ENCODE data around the gene FUOM. TPM values are rescaled to one million over a fixed set of nuclear protein-coding genes. Genes with fewer than 3 reads are reported as not detected.

The FUOM gene
- total and polyA plus RNA-seq, 2 of the 8 experiments (the other 6 are each of a cell fraction or from before 2014, with no cell fraction given) = 22.0 to 30.4 TPM

DNA sequence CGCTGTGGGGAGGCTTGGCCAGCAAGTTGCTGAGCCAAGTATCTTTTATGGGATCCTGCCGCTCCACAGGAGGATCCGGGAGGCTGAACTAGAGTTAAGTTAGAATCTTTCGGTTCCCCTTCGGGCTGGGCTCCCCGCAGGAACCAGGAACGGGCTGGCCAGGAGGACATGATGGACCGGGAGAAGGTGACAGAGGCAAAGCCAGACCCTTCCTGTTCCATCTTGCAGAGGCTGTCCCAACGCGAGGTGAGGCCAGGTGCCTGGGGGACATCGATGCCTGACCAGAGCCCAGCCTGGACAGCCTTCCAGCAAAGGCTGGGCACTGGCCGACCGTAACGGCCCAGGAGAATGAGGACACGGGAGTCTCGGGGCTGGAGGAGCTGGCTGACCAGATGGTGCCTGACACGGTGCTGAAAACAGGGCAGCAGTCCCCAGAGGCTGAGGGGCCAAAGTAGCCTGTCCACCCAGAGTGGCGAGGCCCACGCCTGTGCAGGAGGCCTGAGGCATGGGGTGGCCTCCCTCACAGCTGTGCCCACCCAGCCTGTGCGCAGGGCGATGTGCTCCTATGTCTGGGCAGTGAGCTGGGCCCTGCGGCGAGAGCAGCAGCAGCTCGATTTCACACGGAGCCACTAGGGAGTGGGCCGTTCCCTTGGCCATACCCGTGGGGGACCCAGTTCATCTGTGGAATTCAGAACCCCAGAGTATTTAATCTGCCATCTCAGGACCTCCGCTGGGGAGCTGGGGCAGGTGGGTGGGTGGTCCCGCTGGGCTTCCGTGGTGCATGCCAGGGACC lies 19.4 kb upstream of the FUOM start:
- H3K14ac ChIP-seq (ENCODE audit: insufficient read length) = no peak overlapping the region
- no peak overlapping the region for H2BK15ac ChIP-seq (ENCODE audit: low read length)
- H4K8ac ChIP-seq (ENCODE audit: extremely low read depth, insufficient read depth, low read length) = no peak overlapping the region
- peaks cover 8 to 48% (median 30%) of the 10 kb centered on the region in 4 experiments for H3K27me3 ChIP-seq (replicated peaks in 1 of 4; ENCODE audit: control insufficient read depth in 3 of 4, extremely low read depth in 1 of 4, insufficient read depth in 3 of 4, low read length in 3 of 4)
- H3K18ac ChIP-seq (ENCODE audit: extremely low read depth, low read length) = no peak overlapping the region
- no peak overlapping the region for H3K9ac ChIP-seq (replicated peaks in 1 of 4; ENCODE audit: extremely low read depth in 1 of 4, low read depth in 3 of 4, low read length in 3 of 4)
- H3K9me3 ChIP-seq (ENCODE audit: insufficient read depth in 2 of 2, low read depth in 1 of 2, low read length in 1 of 2) = no peaks in the 10 kb centered on the region
- no peak overlapping the region for H2BK120ac ChIP-seq (replicated peaks; ENCODE audit: low read depth, low read length)
- H2AFZ ChIP-seq (ENCODE audit: low read length) = no peak overlapping the region
- no peak for FAIRE-seq
- DNase-seq (ENCODE audit: low read depth in 1 of 2, low spot score in 2 of 2) = no peak
- POLR2A ChIA-PET (ENCODE audit: partially characterized antibody) = interaction anchor here (1.2 to 3.3 kb wide), 6 partner anchors 15 to 33 kb away, joined by 4 to 25 read pairs (median 9); partner anchors contain the start of genes FUOM, MTG1 and PRAP1
- peaks cover 0 to 3% (median under 1%) of the 10 kb centered on the region in 4 experiments; a peak in 5 of 7 replicates for H3K4me1 ChIP-seq (replicated peaks in 1 of 4; ENCODE audit: control insufficient read depth in 3 of 4, insufficient read depth in 4 of 4, low read length in 3 of 4)
- H3K56ac ChIP-seq (replicated peaks; ENCODE audit: insufficient read length, low read depth, low read length) = no peak overlapping the region
- H2BK5ac ChIP-seq (ENCODE audit: low read depth, low read length) = no peak overlapping the region; the same call in 1 of the 2 replicates
- peaks cover 16% of the 10 kb centered on the region; the same call in 1 of the 2 replicates for H3K23me2 ChIP-seq (ENCODE audit: low read depth, low read length)
- CTCF ChIA-PET (ENCODE audit: partially characterized antibody) = interaction anchor here (0.6 to 3.0 kb wide), 5 partner anchors 10 to 70 kb away, joined by 3 to 15 read pairs (median 3); no protein-coding TSS in a partner anchor
- H2BK20ac ChIP-seq (ENCODE audit: low read length) = no peak overlapping the region
- peaks cover 0 to 4% of the 10 kb centered on the region in 2 experiments for H4K20me1 ChIP-seq (replicated peaks in 1 of 2; ENCODE audit: control insufficient read depth in 1 of 2, insufficient read depth in 2 of 2, low read length in 2 of 2)
- no peaks in the 10 kb centered on the region; a peak in 1 of 8 replicates for H3K36me3 ChIP-seq (ENCODE audit: control insufficient read depth in 2 of 4, insufficient read depth in 4 of 4, low read length in 3 of 4)
- no peak overlapping the region for H4K5ac ChIP-seq (ENCODE audit: insufficient read length, low read depth, low read length)
- no peak overlapping the region for H3K23ac ChIP-seq (ENCODE audit: insufficient read length)
- no peak overlapping the region for H3K4me3 ChIP-seq (ENCODE audit: extremely low read depth in 1 of 4, insufficient read depth in 2 of 4, low read depth in 3 of 4, low read length in 4 of 4)
- no peak overlapping the region for H2AK5ac ChIP-seq (ENCODE audit: low read depth, low read length)
- no peaks in the 10 kb centered on the region; a peak in 2 of 4 replicates for H3K79me2 ChIP-seq (ENCODE audit: control insufficient read depth in 1 of 2, insufficient read depth in 2 of 2, low read length in 2 of 2)
- H3K4me2 ChIP-seq (ENCODE audit: insufficient read depth in 1 of 2, low read depth in 2 of 2, low read length in 2 of 2) = peak overlapping the region in 1 of 2 experiments; percentile 87; a peak in 1 of 4 replicates
- peaks cover under 1% of the 10 kb centered on the region; the same call in 1 of the 2 replicates for H3K79me1 ChIP-seq (ENCODE audit: low read depth, low read length)
- peak overlapping the region; percentile 42 for H4K91ac ChIP-seq (replicated peaks; ENCODE audit: insufficient read length, low read length)
- no peak overlapping the region for H2BK12ac ChIP-seq (ENCODE audit: low read depth, low read length)
- 87% methylated on average over 23 of the region's 30 CpGs; no CpG with 5 or more reads in 1 of the 2 experiments for WGBS, 2 experiments (ENCODE audit: extremely low coverage in 1 of 2, insufficient coverage in 1 of 2, insufficient read length in 1 of 2, insufficient replicate concordance in 2 of 2, low coverage in 1 of 2, low lambda C conversion rate in 2 of 2, missing lambda C conversion rate in 1 of 2)
- H3K27ac ChIP-seq (ENCODE audit: low read depth, low read length) = no peak overlapping the region
- no peak overlapping the region for H3K4ac ChIP-seq (replicated peaks; ENCODE audit: insufficient read length, low read depth, low read length)
- TF ChIP-seq BACH1 (IDR thresholded peaks at IDR 0.05; ENCODE audit: low read length) (no peak), GTF2F1 (IDR thresholded peaks at IDR 0.05; ENCODE audit: borderline replicate concordance, low read depth, low read length) (no peak), SP4 (IDR thresholded peaks at IDR 0.05; ENCODE audit: low read length) (no peak), RBBP5 (IDR thresholded peaks at IDR 0.05; ENCODE audit: borderline replicate concordance, low read depth, low read length) (no peak), SIRT6 (IDR thresholded peaks at IDR 0.05; ENCODE audit: low read length) (no peak), EZH2 (IDR thresholded peaks at IDR 0.05; ENCODE audit: low read depth, low read length, severe bottlenecking) (no peak), NANOG (IDR thresholded peaks at IDR 0.05; ENCODE audit: insufficient read depth, low read depth, low read length, poor library complexity, severe bottlenecking) (no peak), JUN (IDR thresholded peaks at IDR 0.05; ENCODE audit: low read depth, low read length) (no peak), EP300 (IDR thresholded peaks at IDR 0.05; ENCODE audit: borderline replicate concordance in 1 of 2, low read depth in 2 of 2, low read length in 2 of 2) (no peak), RNF2 (IDR thresholded peaks at IDR 0.05; ENCODE audit: borderline replicate concordance, low read depth, low read length, missing control alignments, poor library complexity, severe bottlenecking) (no peak), MAX (IDR thresholded peaks at IDR 0.05) (no peak)
